PC-9 (cell line): Measurements from ENCODE around the gene MTPN. TPM values are rescaled to one million over a fixed set of nuclear protein-coding genes. Genes with fewer than 3 reads are reported as not detected.

Source experiments
- BruUV-seq: library from RNA; stranded (reverse); fragments of 400-500 nt; replicated peaks from 2 replicates; lab custom pipeline; 2021; lab: Mats Ljungman, UMichigan
- CTCF ChIA-PET: fragments of 300-600 bp; sonication (Branson Sonifier 250); formaldehyde crosslinking; loops from one replicate; lab custom pipeline; 2022; ENCODE audit warnings: antibody characterized with exemption; lab: Charles Lee
- POLR2A ChIA-PET: fragments of 300-600 bp; sonication (Branson Sonifier 250); formaldehyde crosslinking; loops from one replicate; lab custom pipeline; 2022; ENCODE audit warnings: antibody characterized with exemption; ENCODE audit not compliant: unreplicated experiment; lab: Charles Lee
- DNase-seq, 2 experiments: peaks; one replicate each; pipeline versions ENCODE4 v3.0.0 to v3.0.0-alpha.2; 2015 to 2022; ENCODE audit warnings: mixed read lengths in 1 of 2
- H2AFZ ChIP-seq: fragments of 200-600 bp; sonication (generic); 2 replicates; pipeline ENCODE4 v1.8.1; 2017; ENCODE audit warnings: antibody characterized with exemption
- H3F3A ChIP-seq: fragments of 200-600 bp; sonication (generic); 2 replicates; pipeline ENCODE4 v1.8.1; 2017; ENCODE audit warnings: antibody characterized with exemption, mild to moderate bottlenecking, low read depth; ENCODE audit not compliant: insufficient read depth
- H3K27ac ChIP-seq: fragments of 200-600 bp; sonication (generic); 2 replicates; pipeline ENCODE4 v1.6.1; 2016; ENCODE audit warnings: mixed run types
- H3K27me3 ChIP-seq: fragments of 200-600 bp; sonication (generic); 2 replicates; pipeline ENCODE4 v1.6.1; 2016; ENCODE audit warnings: low read depth, mixed run types; ENCODE audit not compliant: insufficient read depth
- H3K36me3 ChIP-seq: fragments of 200-600 bp; sonication (generic); 2 replicates; pipeline ENCODE4 v1.6.1; 2016; ENCODE audit warnings: low read depth, mixed run types
- H3K4me1 ChIP-seq: fragments of 200-600 bp; sonication (generic); replicated peaks from 2 replicates; pipeline ENCODE4 v1.6.1; 2016; ENCODE audit warnings: mixed run types; ENCODE audit not compliant: insufficient read depth
- H3K4me2 ChIP-seq: fragments of 200-600 bp; sonication (generic); 2 replicates; pipeline ENCODE4 v1.6.1; 2017; ENCODE audit warnings: mixed run types
- H3K4me3 ChIP-seq: fragments of 200-600 bp; sonication (generic); 2 replicates; pipeline ENCODE4 v1.6.1; 2016; ENCODE audit warnings: mixed run types
- H3K79me2 ChIP-seq: fragments of 200-600 bp; sonication (generic); 2 replicates; pipeline ENCODE4 v1.6.1; 2017; ENCODE audit warnings: low read depth, mixed run types
- H3K9me2 ChIP-seq: fragments of 200-600 bp; sonication (generic); 2 replicates; pipeline ENCODE4 v1.8.1; 2017; ENCODE audit warnings: mild to moderate bottlenecking; ENCODE audit not compliant: insufficient read depth
- H3K9me3 ChIP-seq: fragments of 200-600 bp; sonication (generic); 2 replicates; pipeline ENCODE4 v1.8.1; 2016; ENCODE audit warnings: low read depth; ENCODE audit not compliant: insufficient read depth
- H4K20me1 ChIP-seq: fragments of 200-600 bp; sonication (generic); 2 replicates; pipeline ENCODE4 v1.8.1; 2017; ENCODE audit not compliant: insufficient read depth
- EZH2 ChIP-seq: fragments of 200-600 bp; sonication (generic); IDR thresholded peaks from 2 replicates; pipeline ENCODE4 v1.8.0; 2017; ENCODE audit warnings: antibody characterized with exemption, low read depth
- intact Hi-C: fragments of 100-400 bp; cut with micrococcal nuclease; formaldehyde crosslinking; loops from one replicate; pipeline ENCODE4 v1.10.0; 2022; ENCODE audit not compliant: unreplicated experiment
- total RNA-seq: library from RNA; stranded (reverse); gene quantifications from 2 replicates; pipeline ENCODE4 v1.2.3, GENCODE V29; 2021
- TF ChIP-seq, protein P1 (sequence below): fragments of 200-600 bp; sonication (generic); conservative IDR thresholded peaks from 2 replicates; pipeline ENCODE4 v1.6.1; 2017; ENCODE audit warnings: mixed run types, antibody characterized with exemption, mild to moderate bottlenecking, moderate library complexity

Gene MTPN
- total RNA-seq, 1 experiment from 2014 or later = 212 TPM

DNA sequence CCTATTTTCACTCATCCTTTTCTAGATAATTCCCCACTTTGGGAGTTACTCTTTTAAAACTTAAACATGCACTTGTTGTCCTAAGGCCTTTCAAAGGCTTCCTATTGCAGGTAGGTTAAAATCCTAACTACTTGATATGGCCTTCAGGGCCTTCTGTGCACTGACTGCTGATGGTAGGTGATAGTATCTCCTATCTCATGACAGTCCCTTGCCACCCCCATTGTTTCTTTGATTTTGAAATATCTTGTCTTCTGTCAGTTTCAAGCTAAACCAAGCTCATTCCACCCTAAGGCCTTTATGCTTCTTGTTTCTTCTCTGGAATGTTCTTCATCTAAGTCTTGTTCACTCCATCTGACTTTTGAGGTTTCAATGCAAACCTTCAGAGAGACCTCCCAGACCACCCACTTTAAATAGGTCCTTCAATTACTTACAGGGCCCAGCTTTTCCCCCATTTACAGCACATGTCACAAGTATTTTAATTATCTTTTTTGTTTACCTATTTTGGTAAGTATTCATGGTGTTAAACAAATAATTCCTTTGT, 2.4 kb upstream of the MTPN start:
- BruUV-seq = no TSS peak
- TF ChIP-seq, protein P1, sequence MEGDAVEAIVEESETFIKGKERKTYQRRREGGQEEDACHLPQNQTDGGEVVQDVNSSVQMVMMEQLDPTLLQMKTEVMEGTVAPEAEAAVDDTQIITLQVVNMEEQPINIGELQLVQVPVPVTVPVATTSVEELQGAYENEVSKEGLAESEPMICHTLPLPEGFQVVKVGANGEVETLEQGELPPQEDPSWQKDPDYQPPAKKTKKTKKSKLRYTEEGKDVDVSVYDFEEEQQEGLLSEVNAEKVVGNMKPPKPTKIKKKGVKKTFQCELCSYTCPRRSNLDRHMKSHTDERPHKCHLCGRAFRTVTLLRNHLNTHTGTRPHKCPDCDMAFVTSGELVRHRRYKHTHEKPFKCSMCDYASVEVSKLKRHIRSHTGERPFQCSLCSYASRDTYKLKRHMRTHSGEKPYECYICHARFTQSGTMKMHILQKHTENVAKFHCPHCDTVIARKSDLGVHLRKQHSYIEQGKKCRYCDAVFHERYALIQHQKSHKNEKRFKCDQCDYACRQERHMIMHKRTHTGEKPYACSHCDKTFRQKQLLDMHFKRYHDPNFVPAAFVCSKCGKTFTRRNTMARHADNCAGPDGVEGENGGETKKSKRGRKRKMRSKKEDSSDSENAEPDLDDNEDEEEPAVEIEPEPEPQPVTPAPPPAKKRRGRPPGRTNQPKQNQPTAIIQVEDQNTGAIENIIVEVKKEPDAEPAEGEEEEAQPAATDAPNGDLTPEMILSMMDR = no peak
- no peak for TF ChIP-seq EZH2
- peaks cover 38% of the 10 kb centered on the region for H3K4me1 ChIP-seq
- H3K4me3 ChIP-seq = no peak overlapping the region
- DNase-seq = no peak
- no peaks in the 10 kb centered on the region for H3K9me2 ChIP-seq
- no peak overlapping the region for H3K4me2 ChIP-seq
- peaks cover 5% of the 10 kb centered on the region for H3F3A ChIP-seq
- peaks cover 18% of the 10 kb centered on the region for H4K20me1 ChIP-seq
- H3K27me3 ChIP-seq = no peaks in the 10 kb centered on the region
- POLR2A ChIA-PET = no interaction called here
- no peaks in the 10 kb centered on the region for H3K9me3 ChIP-seq
- intact Hi-C loops = loop anchor here (5.0 kb wide), 3 partner anchors 102 to 1613 kb away; no protein-coding TSS in a partner anchor
- CTCF ChIA-PET = no interaction called here
- H3K36me3 ChIP-seq = no peaks in the 10 kb centered on the region
- H3K79me2 ChIP-seq = peaks cover 26% of the 10 kb centered on the region
- H3K27ac ChIP-seq = no peak overlapping the region
- no peak overlapping the region for H2AFZ ChIP-seq

DNA sequence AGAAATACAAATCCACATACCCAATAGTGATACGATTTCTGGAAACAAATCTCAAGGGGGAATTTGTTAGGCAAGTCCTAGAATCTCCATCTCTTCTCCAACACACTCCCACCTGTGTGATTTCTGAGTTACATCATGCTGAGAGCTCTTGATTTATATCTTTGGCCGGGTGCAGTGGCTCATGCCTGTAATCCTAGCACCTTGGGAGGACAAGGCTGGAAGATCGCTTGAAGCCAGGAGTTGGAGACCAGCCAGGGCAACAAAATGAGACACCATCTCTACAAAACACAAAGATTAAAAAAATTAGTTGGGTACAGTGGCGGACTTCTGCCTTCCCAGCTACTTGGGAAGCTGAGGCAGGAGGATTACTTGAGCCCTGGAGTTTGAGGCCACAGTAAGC, 1.5 kb upstream of the MTPN start:
- Histone ChIP-seq H3F3A (peaks cover 5% of the 10 kb centered on the region), H3K79me2 (peaks cover 35% of the 10 kb centered on the region), H3K4me3 (no peak overlapping the region), H3K27ac (no peak overlapping the region), H3K9me2 (no peaks in the 10 kb centered on the region), H3K4me2 (no peak overlapping the region), H3K36me3 (peaks cover 1% of the 10 kb centered on the region; the same call in 1 of the 2 replicates), H3K4me1 (peaks cover 38% of the 10 kb centered on the region), H4K20me1 (peaks cover 27% of the 10 kb centered on the region), H3K9me3 (no peaks in the 10 kb centered on the region), H2AFZ (no peak overlapping the region), H3K27me3 (no peaks in the 10 kb centered on the region)
- no TSS peak for BruUV-seq
- intact Hi-C loops = loop anchor here (5.0 kb wide), 2 partner anchors 986 to 1614 kb away; no protein-coding TSS in a partner anchor
- no peak for DNase-seq
- ChIA-PET CTCF (no interaction called here), POLR2A (interaction anchor here (0.5 kb wide), 1 partner anchor 12 kb away, joined by 4 read pairs; no protein-coding TSS in a partner anchor)
- TF ChIP-seq, protein P1 = no peak
- TF ChIP-seq EZH2 = no peak

DNA sequence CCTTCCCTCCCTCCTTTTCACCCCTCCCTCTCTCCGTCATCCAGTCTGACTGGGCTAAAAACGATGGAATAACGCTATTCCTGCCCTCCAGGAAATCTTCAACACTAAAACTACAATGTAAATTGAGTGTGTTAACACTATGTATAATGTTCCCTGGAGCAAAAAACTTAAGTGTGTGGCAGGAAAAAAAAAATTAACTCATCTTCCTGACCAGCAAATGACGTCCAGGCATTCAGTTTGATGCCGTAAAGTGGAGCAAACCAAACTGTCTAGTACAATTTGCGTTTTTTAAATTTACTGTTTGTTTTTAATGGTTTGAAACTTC, 545 bp upstream of the MTPN start:
- ChIA-PET CTCF (no interaction called here), POLR2A (no interaction called here)
- Histone ChIP-seq H3K79me2 (peaks cover 44% of the 10 kb centered on the region), H3K9me2 (no peaks in the 10 kb centered on the region), H3K9me3 (no peaks in the 10 kb centered on the region), H4K20me1 (peaks cover 35% of the 10 kb centered on the region), H3F3A (peaks cover 5% of the 10 kb centered on the region), H3K4me2 (peak overlapping the region; percentile 97), H3K27me3 (no peaks in the 10 kb centered on the region), H3K4me3 (peak overlapping the region; percentile 97), H3K36me3 (peaks cover 3% of the 10 kb centered on the region; the same call in 1 of the 2 replicates), H2AFZ (peak overlapping the region; percentile 81), H3K4me1 (peaks cover 35% of the 10 kb centered on the region), H3K27ac (no peak overlapping the region)
- intact Hi-C loops = loop anchor here (5.0 kb wide), 2 partner anchors 985 to 1615 kb away; no protein-coding TSS in a partner anchor
- BruUV-seq = TSS peak; percentile 29
- no peak for TF ChIP-seq EZH2
- TF ChIP-seq, protein P1 = no peak
- no peak for DNase-seq
